Omental fat pad (tissue), 4 donors: ENCODE results near the gene NAP1L1. TPM values are rescaled to one million over a fixed set of nuclear protein-coding genes. Genes with fewer than 3 reads are reported as not detected.

Source experiments
- ATAC-seq: fragments of 150-250 bp; one replicate; pipeline ENCODE4 v1.9.1; 2016; ENCODE audit warnings: mild to moderate bottlenecking, moderate library complexity; ENCODE audit not compliant: low FRiP score
- DNase-seq: peaks from one replicate; pipeline ENCODE4 v3.0.0-alpha.2; 2019; ENCODE audit warnings: low spot score
- total RNA-seq, 4 donors: library from RNA; depleted of rRNA; stranded (reverse); fragments of >200 nt; gene quantifications; one replicate each; pipeline ENCODE4 v1.1.0, GENCODE V29; 2016
- TF ChIP-seq, protein P1 (sequence below), 3 donors: fragments of 450-650 bp; IDR thresholded peaks; one replicate each; pipeline ENCODE4 v1.5.1; 2016 to 2017; ENCODE audit warnings: antibody characterized with exemption in 3 of 3, mild to moderate bottlenecking in 3 of 3, moderate library complexity in 2 of 3

NAP1L1 gene
- total RNA-seq, 4 donors from 2014 or later: 324 to 488 (median 373) TPM

- no peak for DNase-seq
- no peak for ATAC-seq
- TF ChIP-seq, protein P1, sequence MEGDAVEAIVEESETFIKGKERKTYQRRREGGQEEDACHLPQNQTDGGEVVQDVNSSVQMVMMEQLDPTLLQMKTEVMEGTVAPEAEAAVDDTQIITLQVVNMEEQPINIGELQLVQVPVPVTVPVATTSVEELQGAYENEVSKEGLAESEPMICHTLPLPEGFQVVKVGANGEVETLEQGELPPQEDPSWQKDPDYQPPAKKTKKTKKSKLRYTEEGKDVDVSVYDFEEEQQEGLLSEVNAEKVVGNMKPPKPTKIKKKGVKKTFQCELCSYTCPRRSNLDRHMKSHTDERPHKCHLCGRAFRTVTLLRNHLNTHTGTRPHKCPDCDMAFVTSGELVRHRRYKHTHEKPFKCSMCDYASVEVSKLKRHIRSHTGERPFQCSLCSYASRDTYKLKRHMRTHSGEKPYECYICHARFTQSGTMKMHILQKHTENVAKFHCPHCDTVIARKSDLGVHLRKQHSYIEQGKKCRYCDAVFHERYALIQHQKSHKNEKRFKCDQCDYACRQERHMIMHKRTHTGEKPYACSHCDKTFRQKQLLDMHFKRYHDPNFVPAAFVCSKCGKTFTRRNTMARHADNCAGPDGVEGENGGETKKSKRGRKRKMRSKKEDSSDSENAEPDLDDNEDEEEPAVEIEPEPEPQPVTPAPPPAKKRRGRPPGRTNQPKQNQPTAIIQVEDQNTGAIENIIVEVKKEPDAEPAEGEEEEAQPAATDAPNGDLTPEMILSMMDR (IDR thresholded peaks at IDR 0.05): no peak
Measured at GRCh38 chr12:76103958-76104357, 19.5 kb upstream of the NAP1L1 start.

DNA sequence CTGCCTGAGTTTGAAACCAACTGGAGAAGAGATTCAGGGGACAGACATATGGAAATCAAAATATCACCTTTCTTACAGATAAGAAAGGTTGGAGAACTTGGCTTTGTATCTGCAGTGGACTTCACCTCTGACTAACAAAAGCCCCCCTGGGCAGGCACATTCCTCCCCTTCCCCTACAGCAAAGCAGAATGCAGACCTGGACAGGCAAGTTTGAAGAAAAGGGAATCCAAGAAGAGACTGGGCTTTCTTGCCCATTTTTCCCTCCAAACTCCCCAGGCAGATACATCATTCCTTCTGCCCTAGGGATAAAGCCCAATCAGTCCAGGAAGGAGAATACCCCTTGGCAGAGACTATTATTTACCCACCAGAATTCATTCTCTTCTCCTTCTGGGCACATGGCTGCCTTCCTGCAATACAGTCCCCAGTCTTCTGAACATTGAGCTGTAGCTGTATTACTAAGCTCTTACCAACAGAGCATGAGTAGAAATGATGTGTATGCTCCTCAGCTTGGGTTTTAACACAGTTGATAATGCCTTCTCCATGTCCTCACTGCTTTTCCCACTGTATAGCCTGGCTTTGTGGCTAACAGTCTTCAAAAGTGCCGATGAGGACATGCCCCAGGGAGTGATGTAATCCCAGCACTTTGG, 17.4 kb upstream of the NAP1L1 start:
- no peak for ATAC-seq
- TF ChIP-seq, protein P1 (IDR thresholded peaks at IDR 0.05): no peak
- no peak for DNase-seq

GRCh38 chr12:76096079-76096646, 11.7 kb upstream of the NAP1L1 start:
- no peak for DNase-seq
- TF ChIP-seq, protein P1 (IDR thresholded peaks at IDR 0.05): no peak
- no peak for ATAC-seq

DNA sequence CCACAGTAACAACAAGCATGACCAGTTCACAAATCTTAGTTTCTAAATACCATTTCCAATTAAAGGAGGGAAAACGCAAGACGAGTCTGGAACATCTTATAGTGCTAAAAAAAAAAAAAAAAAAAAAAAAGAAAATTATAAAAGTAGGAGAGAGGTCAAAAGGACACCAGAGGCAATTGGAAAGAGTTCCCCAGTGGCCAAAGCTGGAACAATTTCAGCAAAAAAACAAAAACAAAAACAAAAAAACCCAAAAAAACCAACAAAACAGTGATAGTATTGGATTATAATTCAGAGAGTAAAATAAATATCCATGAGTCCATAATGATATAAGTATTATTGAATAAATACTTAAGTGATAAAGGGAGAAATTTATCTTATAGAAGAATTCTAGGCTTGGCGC, 10.3 kb upstream of the NAP1L1 start:
- DNase-seq (no peak), ATAC-seq (no peak)
- TF ChIP-seq, protein P1 (IDR thresholded peaks at IDR 0.05): no peak

GRCh38 chr12:76091246-76091754, 6.8 kb upstream of the NAP1L1 start:
- DNase-seq: no peak
- TF ChIP-seq, protein P1 (IDR thresholded peaks at IDR 0.05): no peak
- ATAC-seq: no peak

DNA sequence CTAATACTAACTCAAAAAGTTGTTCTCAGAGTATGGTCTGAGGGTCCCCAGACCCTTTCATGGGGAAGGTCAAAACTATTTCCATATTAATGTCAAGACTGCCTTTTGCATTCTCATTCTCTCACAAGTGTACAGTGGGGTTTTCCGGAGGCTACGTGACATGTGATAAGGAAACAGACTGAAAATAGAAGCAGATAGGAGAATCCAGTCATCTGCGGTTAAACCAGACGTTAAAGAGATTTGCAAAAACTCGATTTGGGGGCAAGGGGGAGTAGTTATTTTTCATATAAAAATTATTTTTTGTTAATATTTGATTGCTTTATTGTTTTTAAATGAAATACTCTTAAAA, 1.0 kb upstream of the NAP1L1 start:
- DNase-seq (no peak), ATAC-seq (no peak)
- TF ChIP-seq, protein P1 (IDR thresholded peaks at IDR 0.05): no peak
